ENCODE data around the gene OOSP2.

The OOSP2 gene

GRCh38 chr11:60077981-60078380 is 37.8 kb downstream of the OOSP2 start:
- DNase-seq, result no peak
- intact Hi-C loops (cut with DNase I), result no loop called here

- intact Hi-C loops (cut with DNase I), result no loop called here
- DNase-seq, result no peak
Observed at GRCh38 chr11:60078745-60079144, 38.5 kb downstream of the OOSP2 start.

- DNase-seq, result no peak
Observed at GRCh38 chr11:60080535-60080934, 40.3 kb downstream of the OOSP2 start.

GRCh38 chr11:60084631-60085273 is 44.5 kb downstream of the OOSP2 start:
- intact Hi-C loops (cut with DNase I), result no loop called here
- no peak for DNase-seq

More at GRCh38 chr11:60080535-60080934, 40.3 kb downstream of the OOSP2 start:
- intact Hi-C loops (cut with DNase I), result no loop called here

GRCh38 chr11:60085909-60086308 is 45.7 kb downstream of the OOSP2 start:
- DNase-seq, result no peak
- intact Hi-C loops (cut with DNase I), result no loop called here

- intact Hi-C loops (cut with DNase I), result no loop called here
- no peak for DNase-seq
Observed at GRCh38 chr11:60087239-60087638, 47.0 kb downstream of the OOSP2 start.

GRCh38 chr11:60088364-60088763 is 48.2 kb downstream of the OOSP2 start, which contains the start of gene MS4A2:
Gene MS4A2, plus strand, starts transcription at chr11:60088664. Its CDS starts 102 bp downstream, at chr11:60088766.
- no peak for DNase-seq
- intact Hi-C loops (cut with DNase I), result no loop called here

- intact Hi-C loops (cut with DNase I), result no loop called here
Observed at GRCh38 chr11:60095477-60096120, 55.4 kb downstream of the OOSP2 start.

GRCh38 chr11:60097189-60097588 is 57.0 kb downstream of the OOSP2 start:
- DNase-seq, result no peak
- intact Hi-C loops (cut with DNase I), result no loop called here

More at GRCh38 chr11:60095477-60096120, 55.4 kb downstream of the OOSP2 start:
- DNase-seq, result no peak
